HG02938 (cell line): Measurements from ENCODE around the gene VTI1A.

ENCODE experiments used
- ATAC-seq: cut with Tn5 transposase; IDR thresholded peaks from one replicate; pipeline ENCODE4 v1.9.1; 2021; ENCODE audit warnings: mild to moderate bottlenecking, moderate library complexity; ENCODE audit not compliant: unreplicated experiment

The VTI1A gene

GRCh38 chr10:112663234-112664125 is 216.5 kb downstream of the VTI1A start:
- ATAC-seq, result no peak

- ATAC-seq, result no peak
Measured at GRCh38 chr10:112666094-112666493, 219.1 kb downstream of the VTI1A start.

DNA sequence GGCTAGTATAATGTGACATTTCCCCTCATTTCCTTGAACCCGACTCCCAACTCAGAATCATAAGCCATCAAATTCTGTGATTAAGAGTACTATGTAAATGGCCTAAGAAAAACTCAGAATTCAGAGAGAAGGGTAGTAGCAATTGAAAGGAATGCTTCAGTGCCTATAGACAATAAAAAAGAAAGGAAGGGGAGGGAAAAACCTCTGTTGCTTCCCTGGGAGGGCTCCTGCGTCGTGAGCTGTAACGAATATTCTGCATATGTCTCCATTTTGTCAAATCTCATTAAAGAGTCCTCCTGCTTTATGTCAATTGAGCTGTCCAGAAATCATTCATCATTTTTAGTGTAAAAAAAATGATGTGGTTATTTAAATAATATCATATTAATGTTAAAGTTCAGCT is 223.0 kb downstream of the VTI1A start:
- ATAC-seq, result no peak

- ATAC-seq, result no peak
Measured at GRCh38 chr10:112671743-112672142, 224.7 kb downstream of the VTI1A start.

DNA sequence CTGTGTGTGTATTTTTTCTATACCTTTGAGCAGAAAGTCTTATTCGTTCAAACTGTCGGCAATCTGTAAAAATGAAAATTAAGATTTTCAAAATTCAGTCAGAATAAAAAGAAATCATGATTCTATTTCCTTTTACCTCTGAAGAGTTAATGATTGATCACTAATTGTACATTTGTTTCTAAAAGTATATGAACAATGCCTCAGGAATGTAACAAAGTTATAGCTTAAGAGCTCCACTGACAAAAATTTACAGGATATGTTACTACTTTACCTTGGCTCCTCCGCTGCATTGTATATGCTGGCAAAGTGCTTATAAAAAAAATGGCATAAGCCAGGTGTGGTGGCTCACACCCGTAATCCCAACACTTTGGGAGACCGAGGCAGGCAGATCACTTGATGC is 225.7 kb downstream of the VTI1A start:
- no peak for ATAC-seq

- no peak for ATAC-seq
Measured at GRCh38 chr10:112675560-112676083, 228.6 kb downstream of the VTI1A start.

DNA sequence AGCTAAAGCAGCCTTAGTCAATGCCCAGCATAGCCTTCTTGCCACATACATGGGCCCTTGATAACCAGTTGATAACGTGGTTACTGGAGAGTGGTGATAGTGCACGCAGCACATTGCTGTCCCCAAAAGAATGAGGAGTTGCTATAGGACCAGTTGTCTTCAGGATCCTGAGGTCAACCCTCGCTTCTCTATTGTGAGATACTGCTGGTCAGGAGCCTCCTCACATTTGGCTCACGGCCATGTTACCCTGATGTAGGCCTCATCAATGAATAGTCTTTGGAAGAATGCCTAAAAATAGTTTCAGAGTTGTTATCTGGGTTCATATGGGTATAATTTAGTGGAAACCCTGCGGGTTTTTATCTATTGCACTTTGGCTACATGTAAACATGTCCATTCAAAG is 230.7 kb downstream of the VTI1A start:
- no peak for ATAC-seq

DNA sequence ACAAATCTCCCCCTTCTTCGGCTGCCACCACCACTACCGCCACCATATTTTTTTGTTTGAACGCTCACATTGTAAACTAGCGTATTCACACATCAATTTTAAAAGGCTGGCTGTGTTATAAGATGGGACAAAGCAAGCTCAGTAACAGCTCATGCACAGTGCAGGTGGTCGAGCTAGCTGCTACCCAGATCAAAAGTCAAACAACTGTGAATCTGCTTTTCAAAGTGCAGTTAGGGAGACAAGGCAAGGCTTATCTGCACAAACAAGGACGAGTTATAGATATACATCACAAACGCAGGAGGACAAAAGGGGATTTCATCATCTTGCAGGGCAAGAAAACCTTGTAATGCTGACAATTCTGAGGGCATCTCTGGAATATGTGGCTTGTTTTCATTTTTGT is 231.6 kb downstream of the VTI1A start:
- ATAC-seq, result no peak

DNA sequence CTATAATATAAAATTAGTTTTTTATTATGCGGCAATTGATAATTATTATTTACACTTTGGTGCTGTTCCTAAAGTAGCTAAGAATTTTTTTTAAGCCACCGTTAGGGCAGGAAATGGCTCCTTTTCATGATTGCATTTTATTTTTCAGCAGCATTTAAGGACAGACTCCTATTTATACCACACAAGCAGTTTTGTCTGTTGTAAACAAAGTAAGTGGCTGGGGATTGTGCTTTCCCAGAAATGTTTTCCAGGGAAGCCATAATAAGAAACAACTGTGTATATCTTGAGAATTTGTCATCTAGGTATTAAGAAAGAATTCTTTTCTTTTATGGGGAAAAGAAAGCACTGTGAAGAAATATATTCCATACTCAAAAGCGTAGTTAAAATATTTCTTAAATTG is 232.0 kb downstream of the VTI1A start:
- ATAC-seq, result no peak

- no peak for ATAC-seq
Measured at GRCh38 chr10:112679392-112679791, 232.4 kb downstream of the VTI1A start.

- no peak for ATAC-seq
Measured at GRCh38 chr10:112680586-112680985, 233.6 kb downstream of the VTI1A start.

DNA sequence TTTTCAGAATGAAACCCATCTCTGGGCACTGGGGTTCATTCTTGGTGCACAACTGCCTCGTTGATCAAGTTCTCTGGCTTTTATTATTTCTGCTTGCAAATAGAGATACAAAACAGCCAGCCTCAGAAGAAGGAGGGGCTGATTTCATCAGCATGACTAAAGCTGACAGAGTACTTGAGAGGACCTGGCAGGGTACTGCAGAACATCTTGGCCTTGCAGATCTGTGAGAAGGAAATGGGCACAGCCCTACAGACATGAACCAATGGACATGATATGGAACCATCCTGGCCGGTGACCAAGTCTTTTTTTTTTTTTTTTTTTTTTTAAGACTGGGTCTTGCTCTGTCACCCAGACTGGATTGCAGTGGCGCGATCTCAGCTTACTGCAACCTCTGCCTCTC is 240.6 kb downstream of the VTI1A start:
- ATAC-seq, result no peak

- no peak for ATAC-seq
Measured at GRCh38 chr10:112689327-112690072, 242.5 kb downstream of the VTI1A start.

DNA sequence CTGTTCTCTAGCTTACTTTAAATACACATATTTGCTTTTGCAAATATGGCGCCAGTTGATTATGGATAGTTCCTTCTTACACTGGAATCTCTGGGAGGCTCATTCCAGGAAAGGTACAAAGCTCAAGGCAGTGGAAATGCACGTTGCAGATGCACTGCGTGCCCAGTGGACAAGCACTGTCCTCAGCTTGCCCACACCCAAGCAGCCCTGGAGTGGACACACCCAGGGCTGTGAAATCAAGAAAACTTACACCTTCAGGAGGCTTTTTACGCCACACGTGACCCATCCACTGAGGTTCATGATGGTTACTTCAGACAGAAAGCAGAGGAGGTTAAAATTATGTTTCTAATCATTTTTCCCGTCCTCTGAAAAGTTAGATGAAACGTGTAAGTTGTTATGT is 248.5 kb downstream of the VTI1A start:
- ATAC-seq, result no peak

GRCh38 chr10:112696592-112696991 is 249.6 kb downstream of the VTI1A start:
- no peak for ATAC-seq

DNA sequence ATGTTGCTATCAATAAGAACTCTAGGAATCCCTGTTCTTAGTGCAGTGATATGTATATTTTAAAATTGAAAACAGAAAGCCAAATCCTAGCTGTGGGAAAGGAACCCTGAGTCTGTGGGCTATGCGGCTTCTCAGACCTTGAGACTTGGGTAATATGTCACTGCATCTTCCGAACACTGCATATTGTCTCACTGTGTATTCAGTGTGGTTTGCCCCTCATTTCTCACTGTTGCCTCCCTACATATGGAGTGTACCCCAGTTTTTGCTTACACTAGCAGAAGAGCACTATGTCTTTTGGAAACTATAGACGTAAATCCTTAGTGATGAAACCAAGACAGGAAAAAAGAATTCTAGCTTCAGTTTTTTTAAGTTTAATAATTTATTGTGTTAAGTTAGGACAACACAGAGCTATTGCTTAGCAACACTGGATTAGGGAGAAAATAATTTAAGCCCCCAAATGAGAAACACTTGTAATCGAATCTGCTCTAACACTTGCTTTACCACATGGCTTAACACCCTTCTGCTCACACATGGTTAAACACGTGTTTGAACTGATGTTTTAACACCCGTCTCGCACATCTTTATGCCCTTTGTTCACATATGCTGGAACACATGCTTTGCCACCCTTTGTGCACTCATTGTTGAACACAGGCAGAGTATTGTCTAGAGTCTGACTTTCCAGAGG is 251.3 kb downstream of the VTI1A start:
- ATAC-seq, result no peak

- ATAC-seq, result no peak
Measured at GRCh38 chr10:112698818-112699164, 251.8 kb downstream of the VTI1A start.

DNA sequence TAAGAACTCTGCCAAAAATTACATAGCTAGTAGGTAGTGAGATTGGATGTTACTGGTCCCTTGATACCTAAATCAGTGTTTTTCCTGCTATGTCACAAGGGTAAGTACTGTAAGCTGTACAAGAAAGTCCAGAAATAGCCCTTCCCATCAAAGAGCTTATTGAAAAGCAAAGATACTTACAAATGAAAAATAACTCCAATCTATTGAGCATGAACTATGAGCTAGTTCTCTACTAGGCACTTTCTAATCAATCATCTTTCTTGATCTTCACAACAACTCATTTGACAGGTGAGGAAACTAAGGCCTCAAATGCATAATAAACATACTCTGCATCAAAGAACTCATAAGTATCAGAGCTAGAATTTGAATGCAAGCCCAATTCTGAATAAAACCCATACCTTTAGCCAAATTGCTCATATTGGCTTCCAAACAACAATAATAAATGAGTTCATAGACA is 253.2 kb downstream of the VTI1A start:
- ATAC-seq, result no peak

GRCh38 chr10:112701211-112701877 is 254.3 kb downstream of the VTI1A start:
- ATAC-seq, result no peak

GRCh38 chr10:112701878-112702255 is 254.9 kb downstream of the VTI1A start:
- ATAC-seq, result no peak

GRCh38 chr10:112706577-112706976 is 259.6 kb downstream of the VTI1A start:
- ATAC-seq, result no peak
